MM.1S (cell line): ENCODE results near the gene KMO.

Experiments
- DNase-seq: peaks from one replicate; pipeline ENCODE4 v3.0.0-alpha.2; 2015
- H2AFZ ChIP-seq: fragments of 300-600 bp; sonication (generic); 2 replicates; pipeline ENCODE4 v1.6.0; 2016; ENCODE audit warnings: antibody characterized with exemption, low read length
- H3F3A ChIP-seq: fragments of 300-600 bp; sonication (generic); 2 replicates; pipeline ENCODE4 v1.6.1; 2016; ENCODE audit warnings: mild to moderate bottlenecking, antibody characterized with exemption, low read length, moderate library complexity, mixed read lengths; ENCODE audit not compliant: insufficient read depth
- H3K27ac ChIP-seq: fragments of 300-600 bp; sonication (generic); 2 replicates; pipeline ENCODE4 v1.5.1; 2016; ENCODE audit warnings: mild to moderate bottlenecking, low read length
- H3K27me3 ChIP-seq: fragments of 300-600 bp; sonication (generic); replicated peaks from 2 replicates; pipeline ENCODE4 v1.6.0; 2016; ENCODE audit warnings: low read length; ENCODE audit not compliant: insufficient read depth
- H3K36me3 ChIP-seq: fragments of 300-600 bp; sonication (generic); replicated peaks from 2 replicates; pipeline ENCODE4 v1.6.1; 2016; ENCODE audit warnings: mild to moderate bottlenecking, low read length, mixed read lengths; ENCODE audit not compliant: insufficient read depth
- H3K4me1 ChIP-seq: fragments of 300-600 bp; sonication (generic); 2 replicates; pipeline ENCODE4 v1.6.1; 2016; ENCODE audit warnings: low read length, mixed read lengths
- H3K4me2 ChIP-seq: fragments of 300-600 bp; sonication (generic); 2 replicates; pipeline ENCODE4 v1.6.0; 2016; ENCODE audit warnings: low read depth, low read length
- H3K4me3 ChIP-seq: fragments of 300-600 bp; sonication (generic); 2 replicates; pipeline ENCODE4 v1.5.1; 2016; ENCODE audit warnings: low read length, mixed read lengths
- H3K79me2 ChIP-seq: fragments of 300-600 bp; sonication (generic); 2 replicates; pipeline ENCODE4 v1.6.1; 2016; ENCODE audit warnings: mixed run types, low read length, mixed read lengths
- H3K9ac ChIP-seq: fragments of 300-600 bp; sonication (generic); 2 replicates; pipeline ENCODE4 v1.6.1; 2016; ENCODE audit warnings: low read length, mixed read lengths
- H3K9me2 ChIP-seq: fragments of 300-600 bp; sonication (generic); replicated peaks from 2 replicates; pipeline ENCODE4 v1.6.1; 2016; ENCODE audit warnings: mild to moderate bottlenecking, low read length, mixed read lengths; ENCODE audit not compliant: insufficient read depth
- H3K9me3 ChIP-seq: fragments of 300-600 bp; sonication (generic); replicated peaks from 2 replicates; pipeline ENCODE4 v1.6.1; 2016; ENCODE audit warnings: mild to moderate bottlenecking, low read length, mixed read lengths; ENCODE audit not compliant: insufficient read depth
- H4K20me1 ChIP-seq: fragments of 300-600 bp; sonication (generic); 2 replicates; pipeline ENCODE4 v1.6.1; 2016; ENCODE audit warnings: mild to moderate bottlenecking, low read length, moderate library complexity, mixed read lengths; ENCODE audit not compliant: insufficient read depth
- CTCF ChIP-seq: fragments of 300-600 bp; sonication (generic); IDR thresholded peaks from 2 replicates; pipeline ENCODE4 v1.5.1; 2016; ENCODE audit warnings: antibody characterized with exemption, low read length, mixed read lengths
- EZH2 ChIP-seq: fragments of 300-600 bp; sonication (generic); optimal IDR thresholded peaks from 2 replicates; pipeline ENCODE3; 2017; ENCODE audit warnings: low read depth, mild to moderate bottlenecking, antibody characterized with exemption, low read length, mixed read lengths
- EZH2phosphoT487 ChIP-seq: fragments of 300-600 bp; sonication (generic); IDR thresholded peaks from 2 replicates; pipeline ENCODE4 v1.6.1; 2018; ENCODE audit warnings: antibody characterized with exemption, low read length

KMO gene

GRCh38 chr1:241542199-241542907 is 10.2 kb downstream of the KMO start:
- Histone ChIP-seq H3K9me3 (no peaks in the 10 kb centered on the region), H3K79me2 (no peaks in the 10 kb centered on the region), H3K27me3 (no peaks in the 10 kb centered on the region), H3K4me3 (no peak overlapping the region), H3K27ac (no peak overlapping the region), H3K9ac (no peak overlapping the region), H3K4me2 (no peak overlapping the region), H3K9me2 (no peaks in the 10 kb centered on the region), H3K4me1 (no peaks in the 10 kb centered on the region), H3K36me3 (no peaks in the 10 kb centered on the region), H2AFZ (no peak overlapping the region), H3F3A (no peaks in the 10 kb centered on the region), H4K20me1 (no peaks in the 10 kb centered on the region)
- TF ChIP-seq CTCF (no peak), EZH2phosphoT487 (no peak), EZH2 (no peak)
- DNase-seq: no peak

- DNase-seq: no peak
- H2AFZ ChIP-seq: no peak overlapping the region
- H3K27me3 ChIP-seq: no peaks in the 10 kb centered on the region
- H3K9me2 ChIP-seq: no peaks in the 10 kb centered on the region
- no peak overlapping the region for H3K9ac ChIP-seq
- no peaks in the 10 kb centered on the region for H3K9me3 ChIP-seq
- H3K4me1 ChIP-seq: no peaks in the 10 kb centered on the region
- no peaks in the 10 kb centered on the region for H3K36me3 ChIP-seq
- no peaks in the 10 kb centered on the region for H3F3A ChIP-seq
- TF ChIP-seq CTCF: no peak
- no peak for TF ChIP-seq EZH2phosphoT487
- H4K20me1 ChIP-seq: no peaks in the 10 kb centered on the region
- H3K79me2 ChIP-seq: no peaks in the 10 kb centered on the region
- no peak overlapping the region for H3K4me2 ChIP-seq
- no peak overlapping the region for H3K27ac ChIP-seq
- H3K4me3 ChIP-seq: no peak overlapping the region
These were observed 15.8 kb downstream of the KMO start for GRCh38 chr1:241548008-241548407.

- Histone ChIP-seq H3K4me3 (no peak overlapping the region), H3K9me2 (no peaks in the 10 kb centered on the region), H3K4me2 (no peak overlapping the region), H3K9ac (no peak overlapping the region), H3K27ac (no peak overlapping the region), H3K27me3 (no peaks in the 10 kb centered on the region), H2AFZ (no peak overlapping the region), H3F3A (no peaks in the 10 kb centered on the region), H3K36me3 (no peaks in the 10 kb centered on the region), H3K4me1 (no peaks in the 10 kb centered on the region), H3K79me2 (no peaks in the 10 kb centered on the region), H3K9me3 (no peaks in the 10 kb centered on the region), H4K20me1 (no peaks in the 10 kb centered on the region)
- TF ChIP-seq EZH2: no peak
- no peak for TF ChIP-seq CTCF
- no peak for TF ChIP-seq EZH2phosphoT487
- DNase-seq: no peak
These were observed 18.1 kb downstream of the KMO start for GRCh38 chr1:241550318-241550717.
